GM21526 (cell line): ENCODE measurements around the gene FOXD4L3.
"Not testable (repeated sequence)": the region's sequence is repeated elsewhere in the genome, so short reads cannot be mapped to it uniquely, and the experiment has no call there.

Experiments
- ATAC-seq: cut with Tn5 transposase; IDR thresholded peaks from one replicate; pipeline ENCODE4 v1.9.1; 2021; ENCODE audit warnings: moderate library complexity; ENCODE audit not compliant: unreplicated experiment, low FRiP score

FOXD4L3 gene

GRCh38 chr9:68343242-68343641 lies 40.6 kb downstream of the FOXD4L3 start:
- not testable (repeated sequence) for ATAC-seq

- ATAC-seq: not testable (repeated sequence)
Measured at GRCh38 chr9:68343992-68344391, 41.3 kb downstream of the FOXD4L3 start.

GRCh38 chr9:68351689-68352088 lies 49.0 kb downstream of the FOXD4L3 start:
- not testable (repeated sequence) for ATAC-seq
